OCI-M2 (cell line): Measurements from ENCODE around the gene DENND4C.
"Not testable (repeated sequence)": the region's sequence is repeated elsewhere in the genome, so short reads cannot be mapped to it uniquely, and the experiment has no call there.

Source experiments
- DNase-seq: peaks from one replicate; lab custom pipeline; 2025; ENCODE audit not compliant: unreplicated experiment; lab: John Stamatoyannopoulos, UW

The DENND4C gene

DNA sequence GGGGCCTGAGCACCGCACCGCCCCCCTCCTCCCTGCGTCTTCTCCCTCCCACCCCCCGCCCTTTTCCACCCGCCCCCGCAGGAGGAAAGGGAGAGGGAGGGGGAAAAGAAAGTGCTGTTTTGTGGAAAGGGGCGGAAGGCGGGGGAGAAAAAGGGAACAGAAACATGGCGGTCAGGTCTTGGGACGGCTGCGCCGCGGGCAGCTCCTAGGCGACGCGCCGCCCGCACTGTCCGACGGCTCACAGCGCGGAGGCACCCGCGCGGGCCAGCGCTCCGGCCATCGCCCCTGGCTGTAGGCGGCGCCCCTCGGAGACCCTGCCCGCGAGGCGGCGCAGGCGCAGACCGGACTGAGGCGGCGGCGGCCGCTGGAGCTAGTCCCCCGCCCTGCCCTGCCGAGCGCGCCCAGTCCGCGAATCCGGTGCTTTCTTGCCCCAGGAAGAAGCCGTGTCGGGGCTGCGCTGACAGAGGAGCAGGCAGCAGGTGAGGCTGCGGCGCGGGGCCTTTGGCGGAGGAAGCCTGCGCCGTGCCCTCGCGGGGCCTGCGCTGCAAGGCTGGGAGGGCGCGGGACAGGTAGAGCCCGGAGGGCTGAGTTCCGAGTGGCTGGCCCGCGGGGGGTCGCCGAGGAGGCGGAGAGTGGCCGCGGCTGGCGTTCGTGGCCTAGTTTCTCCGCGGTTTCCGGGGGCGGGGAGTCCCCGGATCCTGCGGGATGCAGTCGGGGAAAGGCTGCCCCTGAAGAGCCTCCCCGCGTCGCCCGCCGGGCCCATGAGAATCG, at the start of gene DENND4C:
TSS of gene DENND4C (plus strand) at position 339 of the 771 bp plus-strand sequence. CDS start 45,482 bp downstream, outside the sequence.
- peak; percentile 42 for DNase-seq

DNA sequence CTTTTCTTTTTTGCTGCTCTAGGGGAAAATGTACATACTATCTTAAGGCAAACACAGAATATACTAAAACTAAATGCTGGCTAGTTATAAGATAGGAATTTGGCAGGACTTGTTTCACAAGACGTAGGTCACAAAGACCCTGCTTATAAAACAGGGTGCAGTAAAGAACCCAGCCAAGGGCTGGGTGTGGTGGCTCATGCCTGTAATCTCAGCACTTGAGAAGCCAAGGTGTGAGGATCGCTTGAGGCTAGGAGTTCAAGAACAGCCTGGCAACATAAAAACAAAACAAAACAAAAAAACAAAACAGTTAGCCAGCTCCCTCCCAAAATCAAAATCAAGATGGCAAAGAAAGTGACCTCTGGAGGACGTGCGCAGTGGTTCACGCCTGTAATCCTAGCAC, 49.5 kb upstream of the DENND4C start:
- DNase-seq = no peak

DNA sequence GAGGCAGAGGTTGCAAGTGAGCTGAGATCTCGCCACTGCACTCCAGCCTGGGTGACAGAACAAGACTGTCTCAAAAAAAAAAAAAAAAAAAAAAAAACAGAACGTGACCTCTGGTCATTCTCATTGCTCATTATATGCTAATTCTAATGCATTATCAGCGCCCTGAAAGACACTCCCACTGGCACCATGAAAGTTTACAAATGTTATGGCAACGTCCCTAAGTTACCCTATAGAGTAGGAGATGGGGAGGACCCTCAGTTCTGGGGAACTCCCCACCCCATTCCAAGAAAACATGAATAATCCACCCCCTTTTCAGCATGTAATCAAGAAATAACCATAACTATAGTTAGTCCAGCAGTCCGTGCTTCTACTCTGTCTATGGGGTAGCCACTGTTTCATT, 48.9 kb upstream of the DENND4C start:
- no peak for DNase-seq

DNA sequence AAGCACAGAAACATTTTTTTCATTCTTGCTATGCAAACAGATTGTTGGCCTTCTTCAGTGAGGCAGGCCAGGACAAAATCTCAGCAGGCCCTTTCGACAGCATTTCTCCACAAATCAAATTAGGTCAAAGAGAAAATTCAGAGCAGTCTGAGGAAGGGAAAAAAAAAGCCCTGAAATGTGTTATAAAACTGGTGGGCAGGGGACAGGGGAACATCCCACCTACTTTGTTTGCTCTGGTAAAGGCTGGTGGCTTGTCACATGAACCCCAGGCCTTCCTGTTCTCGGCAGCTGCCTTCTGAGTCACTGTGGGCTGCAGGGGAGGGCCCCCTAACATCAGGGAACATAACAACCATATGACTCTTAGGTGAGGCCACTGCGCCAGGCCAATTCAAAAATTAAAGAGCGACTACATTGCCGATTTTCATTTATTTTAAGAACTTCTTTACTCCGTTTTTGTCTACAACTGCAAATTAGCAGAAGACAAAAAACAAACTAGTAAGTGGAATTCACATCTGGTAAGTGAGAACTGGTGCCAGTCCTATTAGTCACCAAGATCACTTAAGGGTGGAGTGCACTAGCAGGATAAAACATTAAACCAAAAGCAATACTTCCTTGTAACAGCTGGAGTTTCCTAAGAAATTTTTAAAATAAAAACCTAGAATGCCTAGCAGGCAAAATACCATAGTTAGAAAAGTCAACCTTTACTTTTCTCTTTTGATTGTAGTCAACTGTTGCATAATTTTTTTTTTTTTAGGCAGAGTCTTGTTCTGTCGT, 46.2 kb upstream of the DENND4C start:
- DNase-seq = peak; percentile 5

DNA sequence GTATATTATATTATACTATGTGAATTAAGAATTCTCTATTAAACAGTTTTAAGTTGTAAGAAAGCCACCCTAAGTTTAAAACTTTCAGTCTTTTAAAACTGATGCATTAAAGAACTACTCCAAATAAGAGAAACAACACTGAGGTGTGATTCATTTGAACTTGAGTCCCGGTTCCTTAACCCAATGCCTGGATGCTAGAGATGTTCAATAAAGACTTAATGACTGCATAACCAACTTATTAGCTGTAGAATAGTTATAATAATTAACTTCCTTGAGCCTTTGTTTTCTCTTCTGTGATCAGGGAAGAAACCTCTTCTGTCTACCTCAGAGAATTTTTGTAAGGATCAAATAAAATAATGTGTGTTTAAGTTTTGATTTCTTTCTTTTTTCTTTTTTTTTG, 45.3 kb upstream of the DENND4C start:
- no peak for DNase-seq

DNA sequence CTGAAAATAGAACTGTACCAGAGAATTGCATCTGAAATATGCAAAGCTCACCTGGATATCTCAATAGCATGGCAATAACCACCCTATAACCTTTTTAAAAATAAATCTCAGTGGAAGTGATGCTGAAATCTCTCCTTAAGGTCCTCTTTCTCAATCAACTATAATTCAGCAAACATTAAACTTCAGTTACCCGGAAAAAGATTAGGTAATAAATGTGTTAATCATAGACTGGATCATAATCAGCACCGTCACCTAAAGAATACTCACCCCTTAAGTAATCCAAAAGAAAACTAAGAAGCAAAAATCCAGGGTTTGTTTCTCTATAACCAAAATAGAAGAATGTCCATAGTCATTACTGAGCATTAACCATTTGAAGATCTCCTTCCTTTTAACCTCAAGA, 44.3 kb upstream of the DENND4C start:
- DNase-seq = no peak

DNA sequence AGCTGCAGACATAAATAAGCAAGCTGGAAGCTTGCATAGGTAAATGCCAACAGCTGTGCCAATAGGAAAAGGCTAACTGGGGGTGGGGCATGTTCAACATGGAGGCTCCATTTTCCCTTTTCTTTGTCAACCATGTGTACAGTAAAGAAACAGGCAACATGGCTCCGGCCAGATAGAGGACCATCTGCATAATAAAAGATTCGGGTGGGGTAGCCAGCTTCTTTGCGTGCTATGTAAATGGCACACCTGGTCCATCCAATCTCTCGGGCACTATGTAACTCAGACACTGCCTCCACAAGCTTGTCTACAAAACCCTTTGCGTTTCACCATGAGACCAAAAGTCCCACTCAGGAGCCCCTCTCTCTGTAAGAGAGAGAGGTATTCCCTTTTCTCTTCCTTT, 41.7 kb upstream of the DENND4C start:
- no peak for DNase-seq

DNA sequence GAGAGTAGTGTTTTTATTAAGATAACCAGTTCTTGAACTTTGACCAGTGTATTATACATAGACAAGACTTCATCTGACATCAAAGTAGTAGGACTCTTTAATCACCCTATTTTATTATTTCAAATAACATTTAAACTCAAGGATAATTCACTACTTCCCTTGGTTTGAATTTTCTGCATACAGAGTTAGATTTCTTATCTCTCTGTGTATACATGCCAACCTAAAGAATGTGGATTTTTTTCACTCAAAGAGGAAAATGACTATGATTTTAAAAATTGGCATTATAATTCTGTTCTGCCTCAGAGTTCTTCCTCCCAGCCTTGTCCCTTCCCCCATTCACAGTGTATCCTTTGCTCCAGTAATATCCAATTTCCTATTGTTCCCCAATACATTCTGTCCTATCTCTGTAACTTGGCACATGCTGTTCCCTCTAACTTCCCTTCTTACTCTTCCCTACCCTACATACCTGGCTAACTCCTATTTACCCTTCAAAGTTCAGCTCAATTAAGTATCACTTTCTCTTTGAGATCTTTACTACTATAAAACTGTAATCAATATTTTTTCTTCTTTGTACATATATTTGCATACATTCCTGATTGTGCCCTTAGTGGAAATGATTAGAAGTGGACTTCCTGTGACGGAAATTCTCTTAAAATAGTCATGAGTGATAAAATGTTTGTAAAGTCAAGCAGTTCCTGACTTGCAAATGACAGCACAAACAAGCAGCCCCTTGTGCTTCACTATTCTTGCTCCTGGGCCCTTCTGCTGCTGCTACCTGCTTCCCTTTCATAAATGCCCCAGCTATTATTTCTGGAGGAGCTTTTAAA, 38.1 kb upstream of the DENND4C start:
- DNase-seq = no peak

DNA sequence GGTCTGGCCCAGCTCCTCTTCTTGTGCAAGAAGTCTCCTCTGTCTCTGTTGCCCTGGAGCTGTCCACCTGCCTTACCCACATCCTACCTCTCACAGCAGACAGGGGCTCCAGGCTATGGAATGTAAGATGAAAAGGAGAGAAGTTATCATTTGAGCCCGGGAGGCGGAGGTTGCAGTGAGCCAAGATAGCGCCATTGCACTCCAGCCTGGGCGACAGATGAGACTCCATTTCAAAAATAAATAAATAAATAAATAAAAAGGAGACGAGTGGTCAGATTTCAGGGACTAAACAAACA, 37.5 kb upstream of the DENND4C start:
- DNase-seq = no peak

DNA sequence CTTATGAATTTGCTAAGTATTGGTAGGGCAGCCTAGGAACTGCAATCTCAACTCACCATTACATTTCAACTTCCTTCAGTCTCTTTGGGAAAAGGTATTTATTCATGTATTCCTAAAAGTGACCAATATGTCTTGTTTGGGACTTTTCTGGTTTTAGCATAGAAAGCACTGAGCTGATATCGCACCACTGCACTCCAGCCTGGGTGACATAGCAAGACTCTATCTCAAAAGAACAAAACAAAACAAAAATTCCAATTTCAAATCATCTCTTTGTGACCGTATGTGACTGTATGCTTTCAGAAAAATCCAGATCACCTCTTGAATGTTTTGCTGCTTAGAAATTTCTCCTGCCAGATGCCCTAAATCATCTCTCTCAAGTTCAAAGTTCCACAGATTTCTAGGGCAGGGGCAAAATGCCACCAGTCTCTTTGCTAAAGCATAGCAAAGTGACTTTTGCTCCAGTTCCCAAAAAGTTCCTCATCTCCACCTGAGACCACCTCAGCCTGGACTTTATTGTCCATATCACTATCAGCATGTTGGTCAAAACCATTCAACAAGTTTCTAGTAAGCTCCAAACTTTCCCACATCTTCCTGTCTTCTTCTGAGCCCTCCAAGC, 37.0 kb upstream of the DENND4C start:
- not testable (repeated sequence) for DNase-seq

DNA sequence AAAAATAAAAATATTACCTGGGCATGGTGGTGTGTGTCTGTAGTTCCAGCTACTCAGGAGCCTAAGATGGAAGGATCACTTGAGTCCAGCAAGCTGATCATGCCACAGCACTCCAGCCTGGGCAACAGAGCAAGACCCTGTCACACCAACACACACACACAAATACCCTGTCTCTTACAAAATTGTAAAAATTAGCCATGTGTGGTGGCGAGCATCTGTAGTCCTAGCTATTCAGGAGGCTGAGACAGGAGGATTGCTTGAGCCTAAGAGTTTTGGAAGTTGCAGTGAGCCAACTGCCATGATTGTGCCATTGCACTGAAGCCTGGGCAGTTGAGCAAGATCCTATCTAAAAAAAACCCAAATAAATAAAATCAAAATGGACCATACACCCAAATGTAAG, 32.1 kb upstream of the DENND4C start:
- no peak for DNase-seq

DNA sequence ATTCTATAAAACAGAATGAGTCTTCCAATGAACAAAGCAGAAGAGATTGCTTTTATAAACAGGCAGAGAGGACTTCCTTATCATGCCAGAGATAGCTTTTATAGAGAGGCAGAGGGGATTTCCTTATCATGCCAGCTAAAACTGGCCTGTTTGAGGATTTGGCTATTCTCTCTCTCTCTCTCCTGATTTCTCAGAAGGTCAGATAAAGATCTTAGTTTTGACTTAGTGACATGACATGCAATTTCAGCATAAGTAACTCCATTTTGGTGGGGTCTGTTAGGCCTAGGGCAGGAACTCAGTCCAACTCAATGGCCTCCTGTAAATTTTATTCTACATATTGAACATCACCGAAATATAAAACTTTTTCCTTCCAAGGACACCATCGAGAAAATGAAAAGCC, 31.5 kb upstream of the DENND4C start:
- DNase-seq = no peak

DNA sequence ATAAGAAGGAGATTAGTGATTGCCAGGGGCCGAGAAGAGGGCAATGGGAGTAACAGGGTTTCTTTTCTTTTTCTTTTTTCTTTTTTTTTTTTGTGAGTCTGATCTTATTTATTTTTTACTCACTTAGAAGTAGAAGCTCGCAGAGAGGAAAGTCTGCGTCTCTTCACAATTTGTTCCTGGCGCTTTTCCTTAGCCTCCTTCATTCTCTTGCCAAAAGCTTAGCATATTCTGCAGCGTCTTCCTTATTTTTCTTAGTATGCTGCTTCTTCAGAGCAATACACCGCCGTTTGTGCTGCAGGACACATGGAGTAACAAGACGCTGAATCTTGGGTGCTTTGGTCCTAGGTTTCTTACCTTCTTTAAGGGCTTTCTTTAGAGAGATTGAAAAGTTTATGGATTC, 30.3 kb upstream of the DENND4C start:
- DNase-seq = no peak

DNA sequence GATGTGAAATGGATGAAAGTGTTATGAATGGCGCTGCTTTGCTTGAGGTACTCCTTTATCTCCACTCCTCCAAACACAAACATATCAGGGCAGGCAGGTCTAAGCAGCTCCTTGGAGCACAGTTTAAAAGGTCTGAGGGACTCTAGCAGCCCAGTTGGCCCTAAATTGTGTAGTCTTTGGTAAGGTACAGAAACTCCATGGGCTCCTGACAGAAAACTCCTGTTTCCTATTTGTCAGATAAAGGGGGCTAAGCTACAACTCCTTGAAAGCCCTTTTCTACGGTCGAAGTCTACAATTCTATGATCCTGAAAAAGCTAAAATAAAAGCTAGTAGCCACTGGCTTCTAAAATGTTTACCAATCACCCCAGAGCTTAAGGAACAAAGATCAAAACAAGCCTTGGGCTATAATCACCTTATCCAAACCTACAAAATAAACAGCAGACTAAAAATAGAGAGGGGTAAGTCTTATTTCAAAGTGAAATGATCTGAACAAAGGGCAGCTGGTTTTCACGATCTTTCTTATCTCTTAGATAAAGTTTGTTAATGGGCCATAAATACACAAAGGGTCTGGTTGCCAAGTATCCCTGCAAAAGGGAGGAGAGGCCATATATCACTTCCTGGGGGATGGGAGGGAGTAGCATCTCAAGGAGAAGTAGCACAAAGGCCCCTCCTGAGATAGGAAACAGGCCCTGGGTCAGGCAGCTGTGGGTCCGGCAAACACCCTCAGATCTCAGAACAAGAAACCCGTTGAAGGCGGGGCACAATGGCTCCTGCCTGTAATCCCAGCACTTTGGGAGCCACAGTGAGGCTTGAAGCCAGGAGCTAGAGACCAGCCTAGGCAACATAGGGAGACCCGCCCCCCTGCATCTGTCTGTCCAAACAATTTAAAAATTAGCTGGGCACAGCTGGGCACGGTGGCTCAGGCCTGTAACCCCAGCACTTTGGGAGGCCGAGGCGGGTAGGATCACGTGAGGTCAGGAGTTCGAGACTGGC, 28.3 kb upstream of the DENND4C start:
- DNase-seq = no peak

DNA sequence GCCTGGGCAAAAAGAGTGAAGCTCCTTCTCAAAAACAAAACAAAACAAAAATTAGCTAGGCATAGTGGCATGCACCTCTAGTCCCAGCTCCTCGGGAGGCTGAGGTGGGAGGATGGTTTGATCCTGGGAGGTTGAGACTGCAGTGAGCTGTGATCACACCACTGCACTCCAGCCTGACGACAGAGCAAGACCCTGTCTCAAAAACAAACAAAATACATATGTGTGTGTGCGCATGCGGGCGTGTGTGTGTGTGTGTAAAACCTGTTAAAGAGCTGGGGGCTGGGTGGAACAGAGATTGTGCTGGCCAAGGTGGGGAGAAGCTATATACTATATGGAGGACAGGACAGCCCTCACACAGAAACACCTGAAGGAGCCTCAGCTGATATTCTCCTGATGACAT, 27.4 kb upstream of the DENND4C start:
- no peak for DNase-seq

DNA sequence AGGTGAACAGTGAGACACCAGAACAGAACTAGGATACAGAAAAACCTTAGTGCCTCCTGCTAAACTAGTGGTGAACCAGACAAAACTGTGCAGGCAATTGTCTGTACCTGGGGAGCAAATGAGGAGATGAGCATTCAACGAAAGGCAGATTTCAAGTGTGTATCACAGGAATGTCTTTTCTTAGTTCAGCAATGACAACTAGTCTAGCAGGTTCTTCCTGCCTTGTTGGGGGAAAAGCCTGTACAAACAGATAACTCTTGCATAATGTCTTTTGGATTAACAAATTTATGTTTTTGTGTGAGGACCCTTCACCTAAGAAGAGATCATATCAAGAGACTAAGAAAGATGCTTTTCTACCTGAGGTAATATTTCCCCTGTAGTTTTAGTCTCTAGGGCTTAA, 21.8 kb upstream of the DENND4C start:
- no peak for DNase-seq

DNA sequence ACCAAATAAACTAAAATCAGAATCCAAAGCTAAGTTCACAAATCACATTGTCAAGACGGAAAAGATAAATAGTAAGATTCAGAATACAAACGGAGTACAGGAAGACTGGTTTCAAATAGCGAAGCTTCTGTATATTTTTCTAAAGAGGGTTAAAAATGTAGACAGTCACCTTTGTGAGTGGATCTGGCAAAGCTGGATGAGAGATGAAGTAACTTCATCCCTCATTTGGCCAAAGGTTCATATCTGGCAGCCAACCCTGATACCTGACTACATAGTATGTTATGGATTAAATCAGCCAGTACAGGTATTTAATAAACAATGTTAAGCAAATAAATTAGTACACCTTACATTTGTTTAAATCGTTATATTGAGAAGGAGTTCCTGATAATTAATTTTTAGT, 21.3 kb upstream of the DENND4C start:
- no peak for DNase-seq

DNA sequence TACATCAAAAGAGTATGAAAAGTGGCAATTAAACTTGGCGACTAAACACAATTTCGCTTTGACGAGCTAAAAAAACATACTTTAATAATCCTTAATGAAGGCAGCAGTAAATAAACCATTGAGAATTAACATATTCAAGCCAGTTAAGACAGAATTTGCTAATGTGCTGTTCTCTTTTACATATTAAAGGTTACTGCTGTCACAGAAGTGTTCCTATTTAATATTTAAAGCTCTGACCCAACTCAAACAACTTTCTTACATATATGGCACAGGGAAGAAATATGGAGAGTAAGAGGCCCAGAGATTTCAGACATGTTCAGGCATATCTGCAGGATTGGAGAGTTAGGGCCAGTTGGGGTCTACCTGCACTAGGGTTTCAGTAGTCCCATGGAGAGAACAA, 16.7 kb upstream of the DENND4C start:
- no peak for DNase-seq

DNA sequence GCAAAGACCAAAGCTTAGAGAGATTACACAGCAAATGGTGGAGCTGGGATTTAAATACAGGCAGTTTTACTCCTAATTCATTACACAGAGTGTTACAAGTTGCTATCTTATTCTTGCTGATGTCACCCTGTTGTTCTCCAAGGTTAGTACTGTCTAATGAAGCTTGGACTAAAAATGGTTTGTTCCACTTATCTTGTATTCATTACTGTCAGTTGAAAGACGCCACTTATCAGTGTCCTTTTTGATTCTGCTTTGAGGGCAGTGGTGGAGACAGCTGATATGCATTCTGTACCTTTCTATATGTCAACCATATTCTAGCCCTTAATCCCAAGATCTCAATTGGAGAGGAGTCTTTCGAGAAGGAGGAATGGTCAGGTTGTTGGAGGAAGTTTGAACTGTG, 14.0 kb upstream of the DENND4C start:
- no peak for DNase-seq

DNA sequence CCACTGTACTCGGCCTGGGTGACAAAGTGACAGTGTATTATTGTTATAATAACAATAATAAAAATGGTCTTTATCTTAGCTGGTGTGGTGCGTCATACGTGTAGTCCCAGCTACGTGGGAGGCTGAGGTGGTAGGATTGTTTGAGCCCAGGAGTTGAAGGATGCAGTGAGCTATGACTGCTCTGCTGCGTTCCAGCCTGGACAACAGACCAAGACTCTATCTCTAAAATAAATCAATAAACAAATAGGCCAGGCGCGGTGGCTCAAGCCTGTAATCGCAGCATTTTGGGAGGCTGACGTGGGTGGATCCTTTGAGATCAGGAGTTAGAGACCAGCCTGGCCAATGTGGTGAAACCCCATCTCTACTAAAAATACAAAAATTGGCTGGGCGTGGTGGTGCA, 9.2 kb upstream of the DENND4C start:
- DNase-seq = no peak
